Thoracic aorta (tissue), 2 donors: ENCODE measurements around the gene MRE11. TPM values are rescaled to one million over a fixed set of nuclear protein-coding genes. Genes with fewer than 3 reads are reported as not detected.
A peak's percentile ranks its signal among the peaks of the same experiment; 100 is the strongest.

Experiments
- ATAC-seq: fragments of 150-250 bp; one replicate; pipeline ENCODE4 v1.8.0; 2017; ENCODE audit warnings: low read depth; ENCODE audit not compliant: insufficient number of reproducible peaks, low FRiP score
- DNase-seq: peaks from one replicate; pipeline ENCODE4 v3.0.0-alpha.2; 2020; ENCODE audit warnings: low spot score
- H3K27ac ChIP-seq, 2 donors: fragments of 200-600 bp; sonication (generic); 1 replicate in 1 of 2; 2 replicates in 1 of 2; pipeline ENCODE4 v1.5.1; 2016; ENCODE audit warnings: mild to moderate bottlenecking in 2 of 2, moderate library complexity in 2 of 2
- H3K27me3 ChIP-seq: fragments of 200-600 bp; sonication (generic); replicated peaks from 2 replicates; pipeline ENCODE4 v1.6.0; 2016; ENCODE audit warnings: mild to moderate bottlenecking; ENCODE audit not compliant: insufficient read depth
- H3K36me3 ChIP-seq: fragments of 200-600 bp; sonication (generic); one replicate; pipeline ENCODE4 v1.5.1; 2016
- H3K4me1 ChIP-seq, 2 donors: fragments of 200-600 bp; sonication (generic); 1 replicate in 1 of 2; 2 replicates in 1 of 2; pipeline versions ENCODE4 v1.5.1 to v1.6.0; 2016; ENCODE audit warnings: low read depth in 2 of 2, mild to moderate bottlenecking in 1 of 2; ENCODE audit not compliant: control insufficient read depth in 1 of 2
- H3K4me3 ChIP-seq: fragments of 200-600 bp; sonication (generic); 2 replicates; pipeline ENCODE4 v1.5.1; 2016; ENCODE audit warnings: mild to moderate bottlenecking
- H3K9me3 ChIP-seq: fragments of 200-600 bp; sonication (generic); 2 replicates; pipeline ENCODE4 v1.5.1; 2016
- CTCF ChIP-seq: fragments of 200-600 bp; sonication (generic); IDR thresholded peaks from one replicate; pipeline ENCODE4 v1.5.1; 2019; ENCODE audit warnings: antibody characterized with exemption
- total RNA-seq, 2 donors: library from RNA; depleted of rRNA; stranded (reverse); fragments of >200 nt; gene quantifications; one replicate each; pipeline versions ENCODE4 v1.1.0 to v1.2.3, GENCODE V29; 2016

The MRE11 gene
- 10 to 100 TPM in 1 of 2 donors, 1 to 10 TPM in 1; 7.9 to 12.6 TPM for total RNA-seq

GRCh38 chr11:94493281-94494125 is at the start of gene MRE11, which contains the start of gene ANKRD49:
Gene MRE11 (minus strand): TSS chr11:94493844. CDS start chr11:94492801, 1,043 bp downstream.
Gene ANKRD49 (plus strand): TSS chr11:94493984. CDS start chr11:94496694, 2,710 bp downstream.
- Histone ChIP-seq H3K36me3 (peaks cover 14% of the 10 kb centered on the region), H3K27ac (peak within 1 kb of the TSS; percentile 78 to 82), H3K4me1 (peaks cover 13 to 33% of the 10 kb centered on the region in 2 donors), H3K9me3 (no peaks in the 10 kb centered on the region), H3K27me3 (no peaks in the 10 kb centered on the region), H3K4me3 (peak within 1 kb of the TSS; percentile 97)
- DNase-seq (peak; percentile 91), ATAC-seq (peak; percentile 99)
- TF ChIP-seq CTCF: no peak

- H3K27ac ChIP-seq: peak overlapping the region in 1 of 2 donors; percentile 12
- DNase-seq: no peak
- TF ChIP-seq CTCF: no peak
Observed at GRCh38 chr11:94539420-94539819, 45.8 kb upstream of the MRE11 start.

GRCh38 chr11:94537031-94537600 is 43.5 kb upstream of the MRE11 start:
- H3K9me3 ChIP-seq: no peaks in the 10 kb centered on the region
- no peaks in the 10 kb centered on the region for H3K36me3 ChIP-seq
- DNase-seq: no peak
- H3K4me1 ChIP-seq: peaks cover 32 to 50% of the 10 kb centered on the region in 2 donors
- ATAC-seq: peak; percentile 6
- H3K4me3 ChIP-seq: peak overlapping the region; percentile 12
- peak overlapping the region; percentile 58 to 59 for H3K27ac ChIP-seq
- TF ChIP-seq CTCF: no peak
- H3K27me3 ChIP-seq: no peaks in the 10 kb centered on the region

More at GRCh38 chr11:94539420-94539819, 45.8 kb upstream of the MRE11 start:
- no peaks in the 10 kb centered on the region for H3K9me3 ChIP-seq
- H3K27me3 ChIP-seq: no peaks in the 10 kb centered on the region
- H3K4me1 ChIP-seq: peaks cover 32 to 50% of the 10 kb centered on the region in 2 donors
- no peaks in the 10 kb centered on the region for H3K36me3 ChIP-seq
- no peak for ATAC-seq
- no peak overlapping the region for H3K4me3 ChIP-seq

GRCh38 chr11:94536386-94536785 is 42.7 kb upstream of the MRE11 start:
- peak overlapping the region; percentile 58 to 59 for H3K27ac ChIP-seq

More at GRCh38 chr11:94536386-94536785, 42.7 kb upstream of the MRE11 start:
- Histone ChIP-seq H3K4me3 (no peak overlapping the region), H3K9me3 (no peaks in the 10 kb centered on the region), H3K4me1 (peaks cover 32 to 50% of the 10 kb centered on the region in 2 donors), H3K36me3 (no peaks in the 10 kb centered on the region), H3K27me3 (no peaks in the 10 kb centered on the region)
- ATAC-seq (no peak), DNase-seq (no peak)
- TF ChIP-seq CTCF: no peak
